NCI-H2196 treated with DMSO at 0.1 percent for 48 hours (cell line): ENCODE measurements around the gene TP73.
"Not testable (repeated sequence)": the region's sequence is repeated elsewhere in the genome, so short reads cannot be mapped to it uniquely, and the experiment has no call there.

Experiments
- DNase-seq: peaks from one replicate; lab custom pipeline; 2025; ENCODE audit not compliant: unreplicated experiment; lab: John Stamatoyannopoulos, UW

The TP73 gene

GRCh38 chr1:3741566-3742438 lies 89.5 kb downstream of the TP73 start:
- DNase-seq, result no peak

GRCh38 chr1:3742439-3743298 lies 90.4 kb downstream of the TP73 start:
- DNase-seq, result no peak

- no peak for DNase-seq
Measured at GRCh38 chr1:3743421-3743820, 91.1 kb downstream of the TP73 start.

- no peak for DNase-seq
Measured at GRCh38 chr1:3743826-3744225, 91.5 kb downstream of the TP73 start.

GRCh38 chr1:3744646-3745045 lies 92.3 kb downstream of the TP73 start:
- DNase-seq, result no peak

- no peak for DNase-seq
Measured at GRCh38 chr1:3745071-3745470, 92.8 kb downstream of the TP73 start.

GRCh38 chr1:3745590-3746381 lies 93.5 kb downstream of the TP73 start:
- no peak for DNase-seq

- no peak for DNase-seq
Measured at GRCh38 chr1:3746389-3746829, 94.1 kb downstream of the TP73 start.

GRCh38 chr1:3746830-3747521 lies 94.7 kb downstream of the TP73 start:
- peak; percentile 79 for DNase-seq

- no peak for DNase-seq
Measured at GRCh38 chr1:3747522-3747848, 95.2 kb downstream of the TP73 start.

GRCh38 chr1:3747903-3748302 lies 95.6 kb downstream of the TP73 start:
- DNase-seq, result no peak

- not testable (repeated sequence) for DNase-seq
Measured at GRCh38 chr1:3748316-3748900, 96.1 kb downstream of the TP73 start.

GRCh38 chr1:3749512-3749911 lies 97.2 kb downstream of the TP73 start:
- no peak for DNase-seq

GRCh38 chr1:3750741-3751140 lies 98.4 kb downstream of the TP73 start:
- no peak for DNase-seq

GRCh38 chr1:3752400-3752945 lies 100.2 kb downstream of the TP73 start, which contains the start of gene CCDC27:
TSS of gene CCDC27 (plus strand) at chr1:3752450. CDS start at chr1:3752482, 32 bp downstream.
- DNase-seq, result no peak

GRCh38 chr1:3753656-3754454 lies 101.5 kb downstream of the TP73 start:
- no peak for DNase-seq

- DNase-seq, result no peak
Measured at GRCh38 chr1:3756394-3756793, 104.1 kb downstream of the TP73 start.

- DNase-seq, result no peak
Measured at GRCh38 chr1:3759164-3759563, 106.8 kb downstream of the TP73 start.

GRCh38 chr1:3759796-3760195 lies 107.5 kb downstream of the TP73 start:
- DNase-seq, result no peak
